T-cell (primary cell): ENCODE measurements around the gene AATK. TPM values are rescaled to one million over a fixed set of nuclear protein-coding genes. Genes with fewer than 3 reads are reported as not detected.

Experiments
- ATAC-seq, 4 experiments: fragments of 200-7000 bp in 3 of 4; fragments of 150-1000 bp in 1 of 4; cut with Tn5 transposase; replicated peaks in 1 of 4; 1 replicate in 3 of 4; 2 replicates in 1 of 4; pipeline ENCODE4 v1.10.0; 2021; ENCODE audit warnings: moderate library complexity in 3 of 4, mild to moderate bottlenecking in 2 of 4, moderate number of reproducible peaks in 1 of 4
- CTCF ChIA-PET, 2 donors: fragments of 300-600 bp; sonication (Branson Sonifier 250); formaldehyde crosslinking; loops; one replicate each; lab custom pipeline; 2022; ENCODE audit warnings: antibody characterized with exemption in 2 of 2; lab: Charles Lee
- POLR2A ChIA-PET, 2 donors: fragments of 300-600 bp; sonication (Branson Sonifier 250); formaldehyde crosslinking; loops; one replicate each; lab custom pipeline; 2022; ENCODE audit warnings: antibody characterized with exemption in 2 of 2; lab: Charles Lee
- DNase-seq, 35 experiments: peaks; one replicate each; pipeline versions ENCODE4 v3.0.0 to v3.0.0-alpha.2; 2013 to 2023
- H3K27ac ChIP-seq: one replicate; pipeline ENCODE4 v1.5.1; 2013; ENCODE audit warnings: low read length
- H3K27me3 ChIP-seq, 2 experiments: replicated peaks in 1 of 2; 1 replicate in 1 of 2; 2 replicates in 1 of 2; pipeline versions ENCODE4 v1.6.1 to v1.7.0; 2013; ENCODE audit warnings: low read length in 1 of 2, mixed read lengths in 1 of 2; ENCODE audit not compliant: control insufficient read depth in 2 of 2, insufficient read depth in 2 of 2; ENCODE audit errors: extremely low read depth in 1 of 2
- H3K36me3 ChIP-seq, 2 donors: 1 replicate in 1 of 2; 2 replicates in 1 of 2; pipeline versions ENCODE4 v1.6.1 to v1.7.0; 2013; ENCODE audit warnings: low read length in 1 of 2; ENCODE audit not compliant: control insufficient read depth in 2 of 2, insufficient read depth in 1 of 2; ENCODE audit errors: extremely low read depth in 1 of 2
- H3K4me1 ChIP-seq, 2 experiments: 1 replicate in 1 of 2; 2 replicates in 1 of 2; pipeline versions ENCODE4 v1.6.1 to v1.7.0; 2013; ENCODE audit warnings: low read length in 2 of 2, mixed read lengths in 1 of 2; ENCODE audit not compliant: insufficient read depth in 2 of 2, control insufficient read depth in 1 of 2; ENCODE audit errors: extremely low read depth in 1 of 2
- H3K4me3 ChIP-seq, 2 donors: 1 replicate in 1 of 2; 2 replicates in 1 of 2; pipeline versions ENCODE4 v1.5.1 to v1.7.0; 2013; ENCODE audit warnings: mild to moderate bottlenecking in 2 of 2, low read length in 1 of 2, moderate library complexity in 1 of 2; ENCODE audit not compliant: control insufficient read depth in 1 of 2; ENCODE audit errors: extremely low read depth in 1 of 2
- H3K9me3 ChIP-seq: 2 replicates; pipeline ENCODE4 v1.7.0; 2013
- H3K27ac Mint-ChIP-seq, 2 donors: one replicate each; pipeline ENCODE4 v1.8.0; 2020 to 2021; ENCODE audit warnings: mild to moderate bottlenecking in 2 of 2, mixed read lengths in 2 of 2
- H3K27me3 Mint-ChIP-seq, 2 donors: one replicate each; pipeline ENCODE4 v1.8.0; 2021 to 2022; ENCODE audit warnings: mixed read lengths in 2 of 2
- H3K36me3 Mint-ChIP-seq: one replicate; pipeline ENCODE4 v1.8.0; 2021; ENCODE audit warnings: mixed read lengths
- H3K4me1 Mint-ChIP-seq, 3 donors: one replicate each; pipeline ENCODE4 v1.8.0; 2020 to 2022; ENCODE audit warnings: mixed read lengths in 3 of 3, mild to moderate bottlenecking in 1 of 3
- H3K4me3 Mint-ChIP-seq, 3 donors: one replicate each; pipeline ENCODE4 v1.8.0; 2020 to 2022; ENCODE audit warnings: mild to moderate bottlenecking in 3 of 3, mixed read lengths in 3 of 3, moderate library complexity in 3 of 3
- H3K9me3 Mint-ChIP-seq, 3 donors: one replicate each; pipeline ENCODE4 v1.8.0; 2020 to 2022; ENCODE audit warnings: mixed read lengths in 3 of 3
- WGBS: methylation state at CpG from one replicate; pipeline ENCODE4 v1.1.5; 2013; ENCODE audit warnings: missing lambda C conversion rate; ENCODE audit not compliant: insufficient coverage; 5-methylcytosine and 5-hydroxymethylcytosine counted together
- total RNA-seq, 35 experiments: library from RNA in 6 of 35; stranded (reverse) in 6 of 35; fragments of 120-200 nt in 1 of 35; gene quantifications; one replicate each; pipeline versions ENCODE4 v1.2.1 to v1.2.4 and lab custom pipeline; 2013 to 2026

The AATK gene
- total RNA-seq, 5 donors from 2014 or later (not counting 1 experiment from before 2014, with no cell fraction given), result 0.63 to 11.1 (median 0.72) TPM

DNA sequence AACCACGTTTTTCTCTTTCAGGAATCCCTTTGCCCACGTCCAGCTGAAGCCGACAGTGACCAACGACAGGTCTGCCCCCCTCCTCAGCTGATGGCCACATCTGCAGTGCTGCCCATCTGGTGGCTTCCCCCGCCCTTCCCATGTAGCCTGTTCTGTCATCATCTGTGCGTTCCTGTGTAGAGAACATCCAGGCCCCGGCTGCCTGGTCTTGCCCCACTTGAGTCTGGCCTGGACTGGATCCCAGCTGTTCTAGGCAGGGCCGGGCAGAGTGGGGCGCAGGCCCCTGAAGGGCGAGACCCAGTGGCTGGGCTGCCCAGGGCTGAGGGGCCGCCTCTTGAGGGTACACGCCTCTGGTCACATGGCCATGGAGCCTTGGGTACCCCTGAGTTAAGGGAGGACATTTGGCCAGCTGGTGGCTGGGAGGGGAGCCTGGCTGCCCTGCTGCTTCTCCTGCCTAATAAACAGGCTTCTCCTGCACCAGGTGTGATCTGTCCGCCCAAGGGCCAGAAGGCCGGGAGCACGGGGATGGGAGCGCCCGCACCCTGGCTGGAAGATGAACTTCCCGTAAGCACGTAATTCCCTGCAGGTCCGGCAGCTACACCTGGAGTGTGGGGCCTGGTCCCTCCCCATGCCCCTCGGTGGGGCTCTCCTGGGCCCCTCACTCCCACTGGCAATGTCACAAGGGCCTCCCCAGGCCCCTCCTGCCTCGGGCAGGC is 50.1 kb downstream of the AATK start:
- Histone ChIP-seq H3K9me3 (no peaks in the 10 kb centered on the region), H3K27ac (no peak overlapping the region), H3K27me3 (peaks cover 0 to 33% of the 10 kb centered on the region in 2 experiments), H3K4me3 (no peak overlapping the region), H3K4me1 (peaks cover 0 to 14% of the 10 kb centered on the region in 2 experiments), H3K36me3 (no peaks in the 10 kb centered on the region)
- Mint-ChIP-seq H3K36me3 (no peaks in the 10 kb centered on the region), H3K4me3 (no peak overlapping the region), H3K27ac (no peak overlapping the region), H3K27me3 (peaks cover 0 to 4% of the 10 kb centered on the region in 2 donors), H3K9me3 (no peaks in the 10 kb centered on the region), H3K4me1 (peaks cover 0 to 6% (median 5%) of the 10 kb centered on the region in 3 donors)
- CTCF ChIA-PET, result no interaction called here
- 89% methylated on average over 21 of the region's 22 CpGs for WGBS
- POLR2A ChIA-PET, result no interaction called here
- ATAC-seq (no peak), DNase-seq (no peak)

DNA sequence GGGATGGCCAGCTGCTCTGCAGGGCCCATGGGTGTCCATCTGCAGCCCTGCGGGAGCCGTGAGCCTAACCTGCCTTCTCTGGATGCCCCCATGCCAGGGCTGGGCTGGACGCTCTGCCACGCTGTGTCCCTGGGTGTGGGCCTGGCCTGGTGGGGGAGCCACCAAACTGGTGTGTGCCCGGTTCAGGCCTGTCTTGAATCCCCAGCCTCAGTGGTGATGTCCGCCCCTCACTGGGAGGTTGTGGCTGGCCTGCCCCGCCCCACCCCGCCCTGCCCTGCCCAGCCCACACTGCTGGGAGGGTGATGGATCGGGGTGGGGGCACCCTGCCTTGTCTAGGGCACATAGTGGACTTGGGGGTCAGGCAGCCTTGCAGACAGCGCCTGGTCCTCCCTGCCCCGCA is 50.8 kb downstream of the AATK start:
- peaks cover 0 to 33% of the 10 kb centered on the region in 2 experiments for H3K27me3 ChIP-seq
- no peak overlapping the region for H3K4me3 ChIP-seq
- peaks cover 0 to 14% of the 10 kb centered on the region in 2 experiments for H3K4me1 ChIP-seq
- H3K36me3 Mint-ChIP-seq, result no peaks in the 10 kb centered on the region
- H3K4me3 Mint-ChIP-seq, result no peak overlapping the region
- peaks cover 0 to 6% (median 5%) of the 10 kb centered on the region in 3 donors for H3K4me1 Mint-ChIP-seq
- no peaks in the 10 kb centered on the region for H3K9me3 Mint-ChIP-seq
- POLR2A ChIA-PET, result no interaction called here
- H3K27ac Mint-ChIP-seq, result no peak overlapping the region
- DNase-seq (no peak), ATAC-seq (no peak)
- H3K27ac ChIP-seq, result no peak overlapping the region
- no peaks in the 10 kb centered on the region for H3K9me3 ChIP-seq
- peaks cover 0 to 4% of the 10 kb centered on the region in 2 donors for H3K27me3 Mint-ChIP-seq
- CTCF ChIA-PET, result no interaction called here
- H3K36me3 ChIP-seq, result no peaks in the 10 kb centered on the region
- 90% methylated on average over 9 of the region's 11 CpGs for WGBS

DNA sequence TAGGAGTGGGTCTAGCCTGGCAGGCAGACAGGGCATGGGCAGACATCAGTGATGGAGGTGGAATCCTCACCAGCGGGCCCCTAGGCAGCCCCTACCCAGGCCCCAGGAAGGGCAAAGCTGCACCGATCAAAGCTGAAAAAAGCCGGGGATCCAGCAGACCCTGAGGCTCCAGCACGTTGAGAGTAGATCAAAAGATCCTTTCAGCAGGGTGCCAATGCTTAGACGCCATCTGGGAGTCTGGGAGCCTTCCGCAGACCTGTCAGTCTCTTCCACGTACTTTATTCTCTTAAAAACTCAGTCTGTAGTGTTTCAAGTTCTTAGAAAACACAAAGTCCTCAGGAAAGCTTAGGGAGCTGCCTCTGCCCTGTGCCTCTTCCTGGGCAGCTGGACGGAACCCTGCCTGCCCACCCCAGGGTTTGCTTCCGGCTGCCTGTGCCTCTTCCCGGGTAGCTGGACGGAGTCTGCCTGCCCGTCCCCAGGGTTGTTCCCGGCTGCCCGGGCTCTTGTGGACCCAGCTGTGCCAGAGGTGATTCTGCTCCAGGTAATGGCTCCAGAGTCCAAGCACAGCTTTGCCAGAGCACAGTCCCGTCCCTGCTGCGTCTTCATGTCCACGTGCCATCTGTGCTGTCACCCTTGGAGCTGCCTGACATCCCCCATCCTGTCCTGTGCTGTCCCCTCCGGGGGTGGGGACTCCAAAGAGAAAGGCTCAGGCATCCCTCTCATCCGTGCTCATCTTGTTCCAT is 51.5 kb downstream of the AATK start:
- Histone ChIP-seq H3K27me3 (peaks cover 0 to 33% of the 10 kb centered on the region in 2 experiments), H3K4me3 (no peak overlapping the region), H3K36me3 (no peaks in the 10 kb centered on the region), H3K9me3 (no peaks in the 10 kb centered on the region), H3K4me1 (peaks cover 0 to 10% of the 10 kb centered on the region in 2 experiments), H3K27ac (no peak overlapping the region)
- H3K9me3 Mint-ChIP-seq, result no peaks in the 10 kb centered on the region
- no peak overlapping the region for H3K27ac Mint-ChIP-seq
- ChIA-PET POLR2A (no interaction called here), CTCF (no interaction called here)
- peaks cover 3 to 8% (median 6%) of the 10 kb centered on the region in 3 donors for H3K4me1 Mint-ChIP-seq
- ATAC-seq, result no peak
- H3K4me3 Mint-ChIP-seq, result no peak overlapping the region
- 86% methylated on average over 15 of the region's 19 CpGs for WGBS
- H3K36me3 Mint-ChIP-seq, result no peaks in the 10 kb centered on the region
- peaks cover 0 to 4% of the 10 kb centered on the region in 2 donors for H3K27me3 Mint-ChIP-seq
- no peak for DNase-seq

DNA sequence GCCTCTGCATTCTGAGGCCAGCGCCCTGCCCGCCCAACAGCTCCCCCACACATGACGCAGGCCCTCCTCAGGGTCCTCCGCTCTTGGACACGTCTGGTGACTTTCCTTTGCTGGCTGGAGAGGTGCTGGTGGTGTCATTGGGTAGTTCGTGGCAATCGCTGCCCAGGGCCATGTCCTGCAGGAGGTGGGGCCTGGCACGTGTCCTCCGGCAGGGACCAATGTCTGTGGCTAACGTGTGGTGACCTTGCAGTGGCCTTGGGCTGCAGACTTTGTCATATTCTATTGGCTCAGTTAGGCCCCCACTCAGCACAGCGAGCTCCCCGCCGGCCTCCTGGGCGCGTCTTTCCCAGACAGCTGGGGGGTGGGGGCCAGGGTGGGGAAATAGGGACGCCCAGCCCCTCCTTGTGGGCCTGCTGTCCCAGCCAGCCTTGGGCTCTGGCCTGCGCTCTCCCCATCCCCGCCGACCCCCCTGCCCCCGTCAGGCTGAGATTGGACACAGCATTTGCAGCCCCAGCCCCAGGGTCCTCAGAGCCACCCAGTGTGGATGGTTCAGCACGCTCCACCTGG is 52.8 kb downstream of the AATK start:
- Histone ChIP-seq H3K36me3 (peaks cover 0 to under 1% of the 10 kb centered on the region in 2 donors), H3K4me1 (no peaks in the 10 kb centered on the region), H3K4me3 (no peak overlapping the region), H3K27me3 (peaks cover 0 to 25% of the 10 kb centered on the region in 2 experiments), H3K9me3 (no peaks in the 10 kb centered on the region), H3K27ac (no peak overlapping the region)
- no peak overlapping the region for H3K27ac Mint-ChIP-seq
- no peak overlapping the region for H3K4me3 Mint-ChIP-seq
- no peaks in the 10 kb centered on the region for H3K27me3 Mint-ChIP-seq
- POLR2A ChIA-PET, result no interaction called here
- H3K4me1 Mint-ChIP-seq, result peaks cover 0 to 4% (median 3%) of the 10 kb centered on the region in 3 donors
- CTCF ChIA-PET, result interaction anchor here in 1 of 2 donors (0.7 kb wide), 1 partner anchor 213 kb away, joined by 4 read pairs; no protein-coding TSS in a partner anchor
- WGBS, result 79% methylated on average over 10 of the region's 21 CpGs
- DNase-seq, result no peak
- ATAC-seq, result no peak
- H3K36me3 Mint-ChIP-seq, result no peaks in the 10 kb centered on the region
- H3K9me3 Mint-ChIP-seq, result no peaks in the 10 kb centered on the region

DNA sequence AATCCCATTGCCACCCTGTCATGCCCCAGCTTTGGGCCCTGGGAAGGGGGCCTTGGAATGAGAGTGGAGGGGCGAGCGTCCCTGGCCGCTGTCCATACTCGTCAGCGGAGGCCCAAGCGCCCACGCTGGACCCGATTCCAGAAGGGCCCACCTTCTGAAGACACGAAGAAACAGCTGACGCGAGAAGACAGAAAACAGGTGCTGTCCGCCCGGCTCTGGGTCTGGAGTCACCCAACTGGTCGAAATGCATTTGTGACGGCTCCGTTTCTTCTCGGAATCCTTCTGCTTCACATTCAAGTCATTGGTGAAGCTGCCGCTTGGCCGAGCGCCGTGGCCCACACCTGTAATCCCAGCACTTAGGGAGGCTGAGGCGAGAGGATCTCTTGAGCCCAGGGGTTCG is 53.6 kb downstream of the AATK start:
- CTCF ChIA-PET, result no interaction called here
- H3K27ac Mint-ChIP-seq, result no peak overlapping the region
- peaks cover 0 to 2% of the 10 kb centered on the region in 2 donors for H3K36me3 ChIP-seq
- no peaks in the 10 kb centered on the region for H3K9me3 ChIP-seq
- H3K27ac ChIP-seq, result no peak overlapping the region
- no peak for DNase-seq
- peaks cover 0 to 4% (median 3%) of the 10 kb centered on the region in 3 donors for H3K4me1 Mint-ChIP-seq
- no peak overlapping the region for H3K4me3 ChIP-seq
- no peak for ATAC-seq
- H3K27me3 ChIP-seq, result peaks cover 0 to 17% of the 10 kb centered on the region in 2 experiments
- no peaks in the 10 kb centered on the region for H3K4me1 ChIP-seq
- H3K9me3 Mint-ChIP-seq, result no peaks in the 10 kb centered on the region
- no peak overlapping the region for H3K4me3 Mint-ChIP-seq
- WGBS, result 92% methylated on average over 21 of the region's 23 CpGs
- POLR2A ChIA-PET, result no interaction called here
- no peaks in the 10 kb centered on the region for H3K36me3 Mint-ChIP-seq
- no peaks in the 10 kb centered on the region for H3K27me3 Mint-ChIP-seq

DNA sequence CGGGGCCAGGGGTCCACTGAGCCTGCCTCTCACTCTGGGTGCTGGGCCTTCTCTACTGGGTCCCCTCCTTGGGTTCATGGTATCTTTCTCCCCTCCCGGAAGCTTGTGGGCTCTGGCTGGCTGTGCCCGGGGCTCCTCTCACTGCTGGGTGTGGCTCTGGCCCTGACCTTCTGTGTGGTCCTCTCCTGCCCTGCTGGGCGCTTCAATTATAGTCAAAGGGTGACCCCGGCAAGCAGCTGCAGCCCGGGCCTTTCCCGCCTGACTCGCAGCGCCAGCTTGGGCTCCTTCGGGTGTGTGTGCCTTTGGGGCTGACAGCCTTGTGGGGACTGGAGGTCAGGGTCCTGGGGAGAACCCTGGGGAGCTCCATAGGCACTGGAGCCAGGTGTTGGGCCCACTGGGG is 55.0 kb downstream of the AATK start:
- Mint-ChIP-seq H3K4me3 (no peak overlapping the region), H3K27me3 (no peaks in the 10 kb centered on the region), H3K4me1 (peaks cover 0 to 4% (median 3%) of the 10 kb centered on the region in 3 donors), H3K27ac (no peak overlapping the region), H3K36me3 (no peaks in the 10 kb centered on the region), H3K9me3 (no peaks in the 10 kb centered on the region)
- Histone ChIP-seq H3K36me3 (peaks cover 0 to 2% of the 10 kb centered on the region in 2 donors), H3K4me3 (no peak overlapping the region), H3K27me3 (peaks cover 0 to 5% of the 10 kb centered on the region in 2 experiments), H3K9me3 (no peaks in the 10 kb centered on the region), H3K27ac (no peak overlapping the region), H3K4me1 (no peaks in the 10 kb centered on the region)
- ChIA-PET POLR2A (no interaction called here), CTCF (no interaction called here)
- 79% methylated on average over 9 of the region's 10 CpGs for WGBS
- DNase-seq, result no peak
- no peak for ATAC-seq
